HepG2 (cell line): ENCODE measurements around the gene SRGAP3. TPM values are rescaled to one million over a fixed set of nuclear protein-coding genes. Genes with fewer than 3 reads are reported as not detected.
A peak's percentile ranks its signal among the peaks of the same experiment; 100 is the strongest.

Experiments used
- ATAC-seq: fragments of 200-7000 bp; cut with Tn5 transposase; 3 replicates; pipeline ENCODE4 v1.9.1; 2020; ENCODE audit warnings: mild to moderate bottlenecking, moderate library complexity
- BruUV-seq: library from RNA; stranded (reverse); fragments of 400-500 nt; replicated peaks from 2 replicates; lab custom pipeline; 2021; lab: Mats Ljungman, UMichigan
- CTCF ChIA-PET: fragments of 300-600 bp; formaldehyde crosslinking; extraction: SDS; loops from one replicate; lab custom pipeline; 2021; ENCODE audit warnings: low total read pairs, inconsistent platforms, low intra/inter-chr PET ratio; lab: Yijun Ruan, JAX
- POLR2A ChIA-PET: fragments of 350-600 bp; sonication (Branson Sonifier 250); formaldehyde crosslinking; loops from one replicate; lab custom pipeline; 2020; ENCODE audit warnings: antibody characterized with exemption, inconsistent platforms; lab: Yijun Ruan, JAX
- DNase-seq: peaks from one replicate; pipeline ENCODE4 v3.0.0-alpha.2; 2015; ENCODE audit warnings: low spot score
- FAIRE-seq: peaks from 3 replicates; lab custom pipeline; 2011; peaks lifted over from hg19 to GRCh38; lab: Jason Lieb, UNC
- H2AFZ ChIP-seq: one replicate; pipeline ENCODE4 v1.6.1; 2011; ENCODE audit warnings: low read length, inconsistent platforms
- H3K27ac ChIP-seq: fragments of 300-600 bp; 3 replicates; pipeline ENCODE4 v1.8.0; 2011; ENCODE audit warnings: mixed run types, mild to moderate bottlenecking, mixed read lengths, low read length, inconsistent platforms; ENCODE audit not compliant: insufficient read depth; ENCODE audit errors: extremely low read length
- H3K27me3 ChIP-seq, 2 experiments: fragments of 200-600 bp in 1 of 2; 2 replicates in 1 of 2; 3 replicates in 1 of 2; pipeline versions ENCODE4 v1.6.0 to v1.8.0; 2011; ENCODE audit warnings: low read length in 2 of 2, mild to moderate bottlenecking in 2 of 2, moderate library complexity in 2 of 2, inconsistent platforms in 1 of 2; ENCODE audit not compliant: insufficient read depth in 2 of 2, control insufficient read depth in 1 of 2
- H3K36me3 ChIP-seq, 2 experiments: fragments of 200-600 bp in 1 of 2; replicated peaks in 1 of 2; 2 replicates in 1 of 2; 3 replicates in 1 of 2; pipeline versions ENCODE4 v1.5.1 to v1.8.0; 2011; ENCODE audit warnings: low read length in 2 of 2, inconsistent platforms in 1 of 2; ENCODE audit not compliant: insufficient read depth in 2 of 2, control insufficient read depth in 1 of 2
- H3K4me1 ChIP-seq: 2 replicates; pipeline ENCODE4 v1.5.1; 2012; ENCODE audit warnings: low read length, inconsistent platforms; ENCODE audit not compliant: insufficient read depth
- H3K4me2 ChIP-seq: 2 replicates; pipeline ENCODE4 v1.6.0; 2011; ENCODE audit warnings: low read depth, low read length, inconsistent platforms
- H3K4me3 ChIP-seq, 3 experiments: fragments of 200-600 bp in 1 of 3; sonication (generic), shearing (Covaris generic) in 1 of 3; replicated peaks in 1 of 3; 2 replicates each; pipeline ENCODE4 v1.5.1; 2011 to 2016; ENCODE audit warnings: low read length in 3 of 3, inconsistent platforms in 2 of 3, low read depth in 2 of 3, mild to moderate bottlenecking in 2 of 3, control low read depth in 1 of 3, mixed read lengths in 1 of 3; ENCODE audit not compliant: insufficient read depth in 1 of 3
- H3K79me2 ChIP-seq: one replicate; pipeline ENCODE4 v1.6.1; 2011; ENCODE audit warnings: low read length, inconsistent platforms; ENCODE audit not compliant: insufficient read depth
- H3K9ac ChIP-seq: 2 replicates; pipeline ENCODE4 v1.6.0; 2011; ENCODE audit warnings: mild to moderate bottlenecking, low read depth, low read length, inconsistent platforms; ENCODE audit not compliant: insufficient read depth
- H3K9me3 ChIP-seq: 2 replicates; pipeline ENCODE4 v1.5.1; 2012; ENCODE audit warnings: mild to moderate bottlenecking, low read length
- H4K20me1 ChIP-seq: 2 replicates; pipeline ENCODE4 v1.6.0; 2011; ENCODE audit warnings: inconsistent platforms, mild to moderate bottlenecking, low read length, moderate library complexity; ENCODE audit not compliant: insufficient read depth
- ARID3A ChIP-seq: IDR thresholded peaks from 2 replicates; pipeline ENCODE4 v1.6.1; 2012; ENCODE audit warnings: low read depth, low read length, improper control_type of control experiment
- CENPX ChIP-seq: sonication (generic); formaldehyde crosslinking; IDR thresholded peaks from 2 replicates; pipeline ENCODE4 v1.9.0; 2021; ENCODE audit warnings: mild to moderate bottlenecking, missing genetic modification reagents, moderate library complexity
- NCOA5 ChIP-seq: sonication (generic); formaldehyde crosslinking; IDR thresholded peaks from 2 replicates; pipeline ENCODE4 v1.4.0; 2020; ENCODE audit warnings: missing genetic modification reagents
- ZBTB33 ChIP-seq: sonication (generic); formaldehyde crosslinking; IDR thresholded peaks from 2 replicates; pipeline ENCODE4 v1.4.0; 2020; ENCODE audit warnings: missing genetic modification reagents
- ZNF121 ChIP-seq: sonication (generic); formaldehyde crosslinking; IDR thresholded peaks from 2 replicates; pipeline ENCODE4 v1.5.0; 2020; ENCODE audit warnings: mild to moderate bottlenecking, missing genetic modification reagents
- ZNF251 ChIP-seq: sonication (generic); formaldehyde crosslinking; IDR thresholded peaks from 2 replicates; pipeline ENCODE4 v1.9.0; 2021; ENCODE audit warnings: mild to moderate bottlenecking, missing genetic modification reagents
- ZNF850 ChIP-seq: sonication (generic); formaldehyde crosslinking; conservative IDR thresholded peaks from 2 replicates; pipeline ENCODE4 v1.9.0; 2021; ENCODE audit warnings: mild to moderate bottlenecking, missing genetic modification reagents
- WGBS: methylation state at CpG from one replicate; pipeline ENCODE4 v1.1.6; 2017; ENCODE audit warnings: low lambda C conversion rate; 5-methylcytosine and 5-hydroxymethylcytosine counted together
- in situ Hi-C: cut with HindIII; loops from 2 replicates; pipeline ENCODE4 v1.10.0; 2017; ENCODE audit warnings: low pct_unique_long_range_greater_than_20kb; ENCODE audit not compliant: extremely low pct_ligation_motif_present
- intact Hi-C: fragments of 100-400 bp; cut with micrococcal nuclease; formaldehyde crosslinking; loops from one replicate; pipeline ENCODE4 v1.10.0; 2022; ENCODE audit not compliant: unreplicated experiment
- polyA plus RNA-seq, 8 experiments: library from polyadenylated mRNA; depleted of rRNA in 3 of 8; stranded (reverse) in 7 of 8; unstranded in 1 of 8; fragments of >200 nt; fragmentation: Illumina TruSeq in 4 of 8; extraction: Trizol in 4 of 8; gene quantifications; 2 replicates each; pipeline versions ENCODE4 v1.2.1 to v1.2.3, GENCODE V29; 2011 to 2016; ENCODE audit warnings: low read depth in 4 of 8, missing spikeins in 1 of 8, mixed read lengths in 1 of 8; ENCODE audit not compliant: insufficient read depth in 1 of 8
- total RNA-seq, 5 experiments: library from RNA; depleted of rRNA; stranded (reverse); fragments of >200 nt; fragmentation: Illumina TruSeq; extraction: Trizol; gene quantifications; 2 replicates each; pipeline ENCODE4 v1.2.3, GENCODE V29; 2016; ENCODE audit warnings: low read depth in 1 of 5
- TF ChIP-seq, protein P1 (sequence below): sonication (generic); formaldehyde crosslinking; conservative IDR thresholded peaks from 2 replicates; pipeline ENCODE4 v1.4.0; 2020; ENCODE audit warnings: mild to moderate bottlenecking, missing genetic modification reagents, moderate library complexity
- TF ChIP-seq, protein P2 (sequence below): sonication (generic); formaldehyde crosslinking; IDR thresholded peaks from 2 replicates; pipeline ENCODE4 v1.8.1; 2023; ENCODE audit warnings: mild to moderate bottlenecking, moderate library complexity, missing genetic modification reagents

SRGAP3 gene
- total and polyA plus RNA-seq, 2 of the 13 experiments (the other 11 are each of a cell fraction or from before 2014, with no cell fraction given) = 1.2 to 1.4 TPM

GRCh38 chr3:8984081-8984480 lies 265.4 kb downstream of the SRGAP3 start:
- Histone ChIP-seq H3K27me3 (peaks cover 0 to 6% of the 10 kb centered on the region in 2 experiments; a peak in 1 of 5 replicates), H2AFZ (no peak overlapping the region), H3K4me3 (no peak overlapping the region), H3K9ac (no peak overlapping the region), H3K36me3 (no peaks in the 10 kb centered on the region), H4K20me1 (no peaks in the 10 kb centered on the region), H3K79me2 (no peaks in the 10 kb centered on the region), H3K9me3 (peaks cover 9% of the 10 kb centered on the region), H3K4me1 (peaks cover 47% of the 10 kb centered on the region), H3K4me2 (no peak overlapping the region), H3K27ac (no peak overlapping the region)
- BruUV-seq = no TSS peak
- TF ChIP-seq ZBTB33 (CRISPR knock-in tag) (peak; percentile 54; the same call in 1 of the 2 replicates), CENPX (CRISPR knock-in tag) (no peak)
- POLR2A ChIA-PET = no interaction called here
- DNase-seq = no peak
- no peak for FAIRE-seq
- in situ Hi-C loops (no loop called here), intact Hi-C loops (no loop called here)
- CTCF ChIA-PET = no interaction called here
- ATAC-seq = no peak
- 64% methylated on average over 6 of the region's 6 CpGs for WGBS

- H2AFZ ChIP-seq = no peak overlapping the region
- in situ Hi-C loops (no loop called here), intact Hi-C loops (no loop called here)
- H3K4me1 ChIP-seq = peaks cover 47% of the 10 kb centered on the region
- no peaks in the 10 kb centered on the region for H3K36me3 ChIP-seq
- H3K9me3 ChIP-seq = peaks cover 13% of the 10 kb centered on the region
- H3K4me2 ChIP-seq = peak overlapping the region; percentile 70; the same call in 1 of the 2 replicates
- H3K4me3 ChIP-seq = no peak overlapping the region
- POLR2A ChIA-PET = no interaction called here
- peak; percentile 13; the same call in 2 of the 3 replicates for ATAC-seq
- no peak for DNase-seq
- no peaks in the 10 kb centered on the region for H4K20me1 ChIP-seq
- WGBS = 68% methylated on average over 5 of the region's 5 CpGs
- peaks cover 0 to 6% of the 10 kb centered on the region in 2 experiments; a peak in 1 of 5 replicates for H3K27me3 ChIP-seq
- BruUV-seq = no TSS peak
- H3K9ac ChIP-seq = no peak overlapping the region
- no peak for FAIRE-seq
- no peak overlapping the region for H3K27ac ChIP-seq
- no peaks in the 10 kb centered on the region for H3K79me2 ChIP-seq
- CTCF ChIA-PET = no interaction called here
- TF ChIP-seq ARID3A (0 out of 2 replicates have a peak, but pooled peaks have one; percentile 28), ZNF850 (no peak), NCOA5 (no peak), ZNF121 (peak; percentile 42; the same call in 1 of the 2 replicates), ZNF251 (CRISPR knock-in tag) (no peak)
- TF ChIP-seq, protein P1, sequence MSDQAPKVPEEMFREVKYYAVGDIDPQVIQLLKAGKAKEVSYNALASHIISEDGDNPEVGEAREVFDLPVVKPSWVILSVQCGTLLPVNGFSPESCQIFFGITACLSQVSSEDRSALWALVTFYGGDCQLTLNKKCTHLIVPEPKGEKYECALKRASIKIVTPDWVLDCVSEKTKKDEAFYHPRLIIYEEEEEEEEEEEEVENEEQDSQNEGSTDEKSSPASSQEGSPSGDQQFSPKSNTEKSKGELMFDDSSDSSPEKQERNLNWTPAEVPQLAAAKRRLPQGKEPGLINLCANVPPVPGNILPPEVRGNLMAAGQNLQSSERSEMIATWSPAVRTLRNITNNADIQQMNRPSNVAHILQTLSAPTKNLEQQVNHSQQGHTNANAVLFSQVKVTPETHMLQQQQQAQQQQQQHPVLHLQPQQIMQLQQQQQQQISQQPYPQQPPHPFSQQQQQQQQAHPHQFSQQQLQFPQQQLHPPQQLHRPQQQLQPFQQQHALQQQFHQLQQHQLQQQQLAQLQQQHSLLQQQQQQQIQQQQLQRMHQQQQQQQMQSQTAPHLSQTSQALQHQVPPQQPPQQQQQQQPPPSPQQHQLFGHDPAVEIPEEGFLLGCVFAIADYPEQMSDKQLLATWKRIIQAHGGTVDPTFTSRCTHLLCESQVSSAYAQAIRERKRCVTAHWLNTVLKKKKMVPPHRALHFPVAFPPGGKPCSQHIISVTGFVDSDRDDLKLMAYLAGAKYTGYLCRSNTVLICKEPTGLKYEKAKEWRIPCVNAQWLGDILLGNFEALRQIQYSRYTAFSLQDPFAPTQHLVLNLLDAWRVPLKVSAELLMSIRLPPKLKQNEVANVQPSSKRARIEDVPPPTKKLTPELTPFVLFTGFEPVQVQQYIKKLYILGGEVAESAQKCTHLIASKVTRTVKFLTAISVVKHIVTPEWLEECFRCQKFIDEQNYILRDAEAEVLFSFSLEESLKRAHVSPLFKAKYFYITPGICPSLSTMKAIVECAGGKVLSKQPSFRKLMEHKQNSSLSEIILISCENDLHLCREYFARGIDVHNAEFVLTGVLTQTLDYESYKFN (CRISPR knock-in tag) = peak; percentile 23; the same call in 1 of the 2 replicates
- TF ChIP-seq, protein P2, sequence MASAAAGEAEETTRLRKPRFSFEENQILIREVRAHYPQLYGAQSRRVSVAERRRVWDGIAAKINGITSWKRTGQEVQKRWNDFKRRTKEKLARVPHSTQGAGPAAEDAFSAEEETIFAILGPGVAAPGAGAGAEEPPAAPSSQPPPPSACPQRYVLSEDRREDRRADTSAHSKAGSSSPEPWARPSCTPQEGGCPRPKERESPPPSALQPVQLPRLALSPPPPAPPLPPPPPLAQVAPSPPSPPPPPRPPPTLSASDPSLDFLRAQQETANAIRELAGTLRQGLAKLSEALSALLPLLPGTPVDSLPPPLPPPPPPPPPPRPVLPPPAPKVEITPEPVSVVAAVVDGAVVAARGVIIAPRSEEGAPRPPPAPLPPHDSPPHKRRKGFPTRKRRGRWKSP (CRISPR knock-in tag) = no peak
These were observed 265.9 kb downstream of the SRGAP3 start for GRCh38 chr3:8983591-8983990.
